Activated T-helper 9 cell treated with anti-CD3 and anti-CD28 coated beads, Interleukin-2, amount 50 U/mL, for 16 hours (primary cell): ENCODE measurements around the gene FARP1.

Experiments used
- DNase-seq: peaks from one replicate; pipeline ENCODE4 v3.0.0-alpha.2; 2020; ENCODE audit warnings: low read depth

Gene FARP1, protein sequence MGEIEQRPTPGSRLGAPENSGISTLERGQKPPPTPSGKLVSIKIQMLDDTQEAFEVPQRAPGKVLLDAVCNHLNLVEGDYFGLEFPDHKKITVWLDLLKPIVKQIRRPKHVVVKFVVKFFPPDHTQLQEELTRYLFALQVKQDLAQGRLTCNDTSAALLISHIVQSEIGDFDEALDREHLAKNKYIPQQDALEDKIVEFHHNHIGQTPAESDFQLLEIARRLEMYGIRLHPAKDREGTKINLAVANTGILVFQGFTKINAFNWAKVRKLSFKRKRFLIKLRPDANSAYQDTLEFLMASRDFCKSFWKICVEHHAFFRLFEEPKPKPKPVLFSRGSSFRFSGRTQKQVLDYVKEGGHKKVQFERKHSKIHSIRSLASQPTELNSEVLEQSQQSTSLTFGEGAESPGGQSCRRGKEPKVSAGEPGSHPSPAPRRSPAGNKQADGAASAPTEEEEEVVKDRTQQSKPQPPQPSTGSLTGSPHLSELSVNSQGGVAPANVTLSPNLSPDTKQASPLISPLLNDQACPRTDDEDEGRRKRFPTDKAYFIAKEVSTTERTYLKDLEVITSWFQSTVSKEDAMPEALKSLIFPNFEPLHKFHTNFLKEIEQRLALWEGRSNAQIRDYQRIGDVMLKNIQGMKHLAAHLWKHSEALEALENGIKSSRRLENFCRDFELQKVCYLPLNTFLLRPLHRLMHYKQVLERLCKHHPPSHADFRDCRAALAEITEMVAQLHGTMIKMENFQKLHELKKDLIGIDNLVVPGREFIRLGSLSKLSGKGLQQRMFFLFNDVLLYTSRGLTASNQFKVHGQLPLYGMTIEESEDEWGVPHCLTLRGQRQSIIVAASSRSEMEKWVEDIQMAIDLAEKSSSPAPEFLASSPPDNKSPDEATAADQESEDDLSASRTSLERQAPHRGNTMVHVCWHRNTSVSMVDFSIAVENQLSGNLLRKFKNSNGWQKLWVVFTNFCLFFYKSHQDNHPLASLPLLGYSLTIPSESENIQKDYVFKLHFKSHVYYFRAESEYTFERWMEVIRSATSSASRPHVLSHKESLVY

GRCh38 chr13:98142380-98143156 lies at the start of gene FARP1:
FARP1 (plus strand) TSS chr13:98143094; CDS start chr13:98213243, 70,149 bp downstream.
- no peak for DNase-seq

DNA sequence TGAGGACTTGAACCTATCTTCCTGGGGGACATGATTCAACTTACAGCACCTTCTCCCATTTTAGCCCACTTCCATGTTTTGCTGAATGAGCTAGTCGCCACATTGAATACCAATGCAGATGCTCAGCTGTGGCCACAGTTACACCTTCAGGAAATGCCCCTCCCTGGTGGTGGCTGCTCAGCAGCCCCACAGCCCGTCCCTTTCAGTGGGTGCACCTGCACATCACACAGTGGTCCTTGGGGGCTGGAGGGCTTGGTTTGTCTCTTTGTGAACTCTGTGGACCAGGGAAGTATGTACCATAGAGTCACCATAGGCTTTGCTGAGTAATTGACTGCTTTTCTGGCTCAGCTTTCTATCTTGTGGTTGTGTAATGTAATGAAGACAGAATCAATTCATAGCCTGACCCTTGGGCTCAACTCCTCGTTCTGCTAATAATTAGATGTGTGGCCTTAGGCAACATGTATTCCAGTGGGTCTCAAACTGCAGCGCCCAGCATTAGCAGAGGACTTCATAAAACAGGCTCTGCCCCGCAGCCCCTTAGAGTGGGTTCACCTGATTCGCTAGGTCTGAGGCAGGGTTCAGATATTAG lies 48.1 kb upstream of the FARP1 start:
- no peak for DNase-seq

- DNase-seq: no peak
Observed at GRCh38 chr13:98096059-98096458, 46.8 kb upstream of the FARP1 start.

GRCh38 chr13:98097749-98098148 lies 45.1 kb upstream of the FARP1 start:
- DNase-seq: no peak

GRCh38 chr13:98098516-98098915 lies 44.4 kb upstream of the FARP1 start:
- DNase-seq: no peak

GRCh38 chr13:98099627-98100026 lies 43.3 kb upstream of the FARP1 start:
- no peak for DNase-seq

DNA sequence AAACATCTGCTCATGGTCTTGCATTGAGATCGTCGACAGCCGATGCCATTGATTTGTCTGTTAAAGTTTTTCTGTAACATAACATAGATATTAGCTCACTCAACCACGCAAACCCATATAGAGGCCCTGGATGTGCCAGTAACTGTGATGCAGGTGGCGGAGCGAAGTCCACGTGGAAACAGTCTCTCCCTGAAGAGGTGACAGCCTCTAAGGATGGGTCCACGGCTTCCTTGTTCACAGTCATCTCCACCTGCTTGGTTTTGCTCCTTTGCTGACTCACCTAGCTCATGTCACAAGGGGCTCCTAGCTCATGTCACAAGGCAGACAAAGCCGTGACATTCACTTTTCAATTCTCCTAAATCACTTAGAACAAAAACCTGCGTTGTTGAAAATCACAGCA lies 42.4 kb upstream of the FARP1 start:
- no peak for DNase-seq

DNA sequence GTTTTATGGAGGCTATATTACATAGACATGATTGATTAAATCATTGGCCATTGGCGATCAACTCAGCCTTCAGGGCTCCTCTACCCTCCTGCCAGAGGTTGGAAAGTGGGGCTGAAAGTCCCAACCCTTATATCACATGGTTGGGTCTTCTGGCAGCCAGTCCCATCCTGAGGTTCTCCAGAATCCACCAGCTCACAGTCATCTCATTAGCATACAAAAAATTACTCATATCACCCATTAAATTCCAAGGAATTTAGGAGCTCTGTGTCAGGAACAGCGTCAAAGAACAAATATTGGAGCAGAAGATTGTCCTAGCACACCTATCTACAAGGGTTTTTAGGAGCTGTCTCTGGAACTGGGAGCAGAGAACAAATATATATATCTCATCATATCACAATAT lies 39.4 kb upstream of the FARP1 start:
- DNase-seq: no peak

GRCh38 chr13:98103942-98104880 lies 38.7 kb upstream of the FARP1 start:
- DNase-seq: no peak

DNA sequence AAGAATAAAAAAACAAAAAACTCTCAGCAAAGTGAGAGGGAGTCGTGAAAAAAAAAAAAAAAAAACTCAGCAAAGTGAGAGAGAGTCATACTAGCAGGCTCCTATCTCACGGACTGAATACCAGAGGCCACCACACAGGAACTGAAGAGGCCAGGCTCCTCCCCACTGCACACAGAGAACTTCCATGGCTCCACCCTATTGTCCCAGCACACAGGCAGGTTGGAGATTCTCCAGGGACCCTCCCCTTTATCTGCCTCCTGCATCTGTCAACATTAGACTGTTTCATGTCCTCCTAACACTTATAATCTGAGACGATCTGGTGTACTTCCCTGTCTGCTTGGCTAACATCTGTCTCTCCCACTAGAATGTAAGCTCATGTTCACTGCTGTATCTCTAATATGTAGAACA lies 37.0 kb upstream of the FARP1 start:
- DNase-seq: no peak

GRCh38 chr13:98108341-98108740 lies 34.6 kb upstream of the FARP1 start:
- DNase-seq: no peak

GRCh38 chr13:98109226-98109853 lies 33.6 kb upstream of the FARP1 start:
- no peak for DNase-seq

DNA sequence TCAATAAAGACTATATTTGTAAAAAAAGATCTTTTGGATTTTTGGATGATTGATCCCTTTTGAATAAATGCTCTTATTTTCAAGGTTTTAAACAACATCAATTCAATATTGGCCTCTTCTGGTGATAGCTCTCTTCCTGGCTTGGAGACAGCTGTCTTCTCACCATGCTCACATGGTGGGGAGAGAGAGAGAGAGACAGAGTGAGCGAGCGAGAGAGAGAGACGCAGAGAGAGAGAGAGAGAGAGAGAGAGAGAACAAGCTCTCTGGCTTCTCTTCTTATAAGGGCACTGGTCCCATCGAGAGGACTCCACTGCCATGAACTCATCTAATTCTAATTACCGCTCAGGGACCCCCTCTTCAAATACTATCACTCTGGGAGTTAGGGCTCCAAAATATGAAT lies 32.1 kb upstream of the FARP1 start:
- no peak for DNase-seq

GRCh38 chr13:98111168-98112098 lies 31.5 kb upstream of the FARP1 start:
- DNase-seq: no peak

- DNase-seq: no peak
Observed at GRCh38 chr13:98112456-98112855, 30.4 kb upstream of the FARP1 start.

DNA sequence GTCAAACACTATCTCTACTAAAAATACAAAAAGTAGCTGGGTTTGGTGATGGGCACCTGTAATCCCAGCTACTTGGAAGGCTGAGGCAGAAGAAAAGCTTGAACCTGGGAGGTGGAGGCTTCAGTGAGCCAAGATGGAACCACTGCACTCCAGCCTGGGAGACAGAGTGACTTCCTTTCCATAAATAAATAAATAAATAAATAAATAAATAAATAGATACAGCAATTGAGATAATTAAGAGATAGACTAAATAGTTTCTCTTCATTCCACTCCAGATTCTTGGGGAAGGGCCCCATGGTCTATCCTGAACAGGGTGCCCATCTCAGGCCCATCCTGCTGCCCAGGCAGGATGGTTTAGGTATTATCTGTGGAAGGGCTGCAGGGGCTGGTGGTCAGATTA lies 24.0 kb upstream of the FARP1 start:
- no peak for DNase-seq

- no peak for DNase-seq
Observed at GRCh38 chr13:98123176-98123575, 19.7 kb upstream of the FARP1 start.

DNA sequence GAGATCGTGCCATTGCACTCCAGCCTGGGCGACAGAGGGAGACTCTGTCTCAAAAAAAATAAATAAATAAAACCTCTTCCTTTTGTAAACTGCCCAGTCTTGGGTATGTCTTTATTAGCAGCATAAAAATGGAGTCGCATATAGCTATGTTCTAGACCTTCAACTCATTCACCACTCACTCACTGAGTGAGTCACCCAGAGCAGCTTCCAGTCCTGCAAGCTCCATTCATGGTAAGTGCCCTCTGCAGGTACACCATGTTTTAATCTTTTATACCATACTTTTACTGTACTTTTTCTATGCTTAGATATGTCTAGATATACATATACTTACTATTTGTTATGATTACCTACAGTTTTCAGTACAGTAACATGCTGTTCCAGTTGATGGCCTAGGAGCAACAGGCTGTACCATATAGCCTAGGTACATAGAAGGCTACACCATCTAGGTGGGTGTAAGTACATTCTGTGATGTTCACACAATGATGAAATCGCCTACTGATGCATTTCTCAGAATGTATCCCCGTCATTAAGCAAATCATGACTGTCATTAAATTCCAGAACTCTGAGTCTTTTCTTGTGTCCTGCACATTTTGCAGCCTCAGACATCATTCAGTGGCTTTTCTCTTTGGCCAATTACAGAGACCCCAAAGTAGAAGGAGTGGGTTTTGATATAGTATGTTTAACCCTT lies 13.7 kb upstream of the FARP1 start:
- no peak for DNase-seq
